Measurements from ENCODE around the gene KCNK1.

Gene KCNK1

DNA sequence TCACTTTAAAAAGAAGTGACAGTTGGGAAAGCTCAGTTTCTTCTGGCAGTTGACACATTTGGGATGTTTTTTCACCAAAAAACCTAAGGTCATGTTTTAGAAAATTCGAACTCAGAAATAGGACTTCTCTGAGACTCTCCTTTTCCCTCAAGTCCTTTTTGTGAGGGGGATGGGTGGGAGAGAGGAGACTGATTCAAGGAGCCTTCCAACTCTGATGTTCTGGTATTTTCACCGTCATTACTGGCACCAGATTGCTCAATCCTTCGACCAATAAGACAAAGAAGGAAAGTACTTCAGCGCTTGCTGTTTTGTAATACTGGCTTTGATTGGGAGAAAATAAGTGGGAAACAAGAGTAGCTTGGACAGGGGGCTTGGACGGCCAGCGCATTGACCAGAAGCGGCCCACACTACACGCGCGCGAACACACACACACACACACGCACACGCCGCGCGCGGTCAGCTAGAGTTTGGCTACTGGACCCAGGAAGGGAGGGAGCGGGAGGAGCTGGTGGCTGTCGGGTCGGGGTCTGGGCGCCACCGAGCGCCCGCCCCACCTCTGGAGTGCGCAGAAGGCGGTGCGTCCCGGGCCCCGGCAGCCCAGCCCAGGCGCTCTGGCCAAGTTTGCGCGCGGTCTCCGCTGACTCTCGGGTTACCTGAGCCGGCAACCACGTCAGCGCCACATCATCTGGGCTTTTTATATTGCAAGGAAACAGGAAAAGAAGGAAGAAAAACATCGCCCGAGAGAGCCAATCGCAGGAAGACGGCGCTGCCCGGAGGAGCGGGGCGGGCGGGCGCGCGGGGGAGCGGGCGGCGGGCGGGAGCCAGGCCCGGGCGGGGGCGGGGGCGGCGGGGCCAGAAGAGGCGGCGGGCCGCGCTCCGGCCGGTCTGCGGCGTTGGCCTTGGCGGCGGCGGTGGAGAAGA, at the start of gene KCNK1:
KCNK1 (plus strand) TSS at position 855 of the 921 bp plus-strand sequence; CDS start at position 921, 66 bp downstream.
- no peak for DNase-seq (ENCODE audit: low read depth)

DNA sequence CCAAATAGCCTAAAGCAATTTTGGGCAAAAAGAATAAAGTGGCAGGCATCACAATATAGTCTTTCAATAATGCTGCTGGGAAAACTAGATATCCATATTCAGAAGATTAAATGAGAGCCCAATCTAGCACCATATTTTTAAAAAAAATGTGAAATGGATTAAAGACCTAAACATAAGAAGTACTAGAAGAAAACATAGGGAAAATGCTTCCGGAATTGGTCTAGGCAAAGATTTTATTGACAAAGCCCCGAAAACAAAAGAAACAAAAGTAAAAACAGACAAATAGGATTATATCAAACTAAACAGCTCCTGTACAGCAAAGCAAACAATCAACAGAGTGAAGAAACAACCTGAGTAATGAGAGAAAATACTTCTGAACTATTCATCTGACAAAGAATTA, 48.6 kb upstream of the KCNK1 start:
- DNase-seq (ENCODE audit: low read depth) = no peak

DNA sequence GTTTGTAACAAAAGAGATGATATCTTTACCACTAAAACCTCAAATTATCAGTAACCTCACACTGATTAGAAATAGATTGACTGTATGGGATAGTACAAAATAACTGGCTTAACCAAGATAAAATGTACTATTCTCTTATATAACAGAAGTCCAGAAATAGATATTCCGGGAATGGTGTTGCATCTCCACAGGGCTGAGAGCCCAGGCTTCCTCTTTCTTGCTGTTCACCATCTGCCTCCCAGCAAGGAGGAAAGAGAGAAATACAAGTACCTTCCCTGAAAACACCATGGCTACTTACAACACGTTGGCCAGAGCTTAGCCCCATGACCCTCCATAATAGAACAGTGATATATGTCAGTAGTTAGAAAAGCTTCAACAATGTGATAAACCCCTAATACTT, 47.0 kb upstream of the KCNK1 start:
- no peak for DNase-seq (ENCODE audit: low read depth)

DNA sequence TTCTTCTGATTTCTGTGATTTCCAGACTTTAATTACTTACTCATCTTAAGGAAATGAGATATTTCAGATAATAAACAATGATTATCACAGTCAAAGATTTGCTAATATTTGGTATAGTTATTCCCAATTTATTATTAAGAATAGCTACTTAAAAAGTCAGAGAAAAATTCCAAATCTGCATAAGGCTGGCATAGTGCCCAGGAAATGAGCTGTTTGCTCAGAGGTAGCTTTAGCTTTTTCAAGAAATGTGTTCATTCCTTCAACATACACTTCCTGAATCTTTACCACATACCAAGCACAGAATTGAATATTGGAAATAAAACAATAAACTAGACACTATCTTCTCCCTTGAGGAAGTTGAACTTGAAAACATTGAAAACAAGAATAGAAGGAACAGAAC, 44.3 kb upstream of the KCNK1 start:
- no peak for DNase-seq (ENCODE audit: low read depth)

DNA sequence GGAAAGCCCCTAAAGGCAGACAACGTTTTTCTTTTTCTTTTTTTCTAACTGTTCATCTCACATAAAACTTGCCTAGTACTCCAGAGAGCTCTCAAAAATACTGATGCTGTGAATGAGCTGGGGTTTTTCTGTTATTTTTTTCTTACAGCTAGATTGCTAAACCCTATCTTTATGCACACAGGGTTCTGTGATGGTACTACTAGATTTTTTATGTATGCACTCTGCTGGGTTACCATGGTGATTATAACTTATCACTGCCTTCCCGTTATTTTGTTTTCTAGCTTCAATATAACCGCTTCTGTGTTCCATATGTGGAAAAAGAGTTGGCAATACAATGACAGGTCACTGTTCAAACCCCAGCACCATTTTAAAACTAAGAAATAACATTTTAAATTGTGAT, 43.7 kb upstream of the KCNK1 start:
- DNase-seq (ENCODE audit: low read depth) = no peak

DNA sequence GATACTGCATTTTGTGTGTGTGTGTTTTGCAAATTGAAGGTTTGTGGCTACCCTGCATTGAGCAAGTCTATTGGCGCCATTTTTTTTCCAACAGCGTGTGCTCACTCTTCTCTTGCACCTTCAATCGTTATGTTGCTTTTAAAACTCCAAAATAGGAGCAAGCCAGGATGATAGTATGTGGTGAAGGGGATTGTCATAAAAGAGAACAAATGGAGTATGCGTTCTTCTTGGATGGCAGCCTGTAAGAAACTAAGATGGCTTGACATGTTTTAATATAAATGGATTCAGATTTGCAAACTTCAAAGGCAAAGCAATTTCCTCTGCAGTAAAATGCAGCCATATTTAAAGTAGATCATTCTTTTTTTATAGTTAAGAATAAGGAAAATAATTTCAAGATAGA, 43.2 kb upstream of the KCNK1 start:
- DNase-seq (ENCODE audit: low read depth) = no peak

DNA sequence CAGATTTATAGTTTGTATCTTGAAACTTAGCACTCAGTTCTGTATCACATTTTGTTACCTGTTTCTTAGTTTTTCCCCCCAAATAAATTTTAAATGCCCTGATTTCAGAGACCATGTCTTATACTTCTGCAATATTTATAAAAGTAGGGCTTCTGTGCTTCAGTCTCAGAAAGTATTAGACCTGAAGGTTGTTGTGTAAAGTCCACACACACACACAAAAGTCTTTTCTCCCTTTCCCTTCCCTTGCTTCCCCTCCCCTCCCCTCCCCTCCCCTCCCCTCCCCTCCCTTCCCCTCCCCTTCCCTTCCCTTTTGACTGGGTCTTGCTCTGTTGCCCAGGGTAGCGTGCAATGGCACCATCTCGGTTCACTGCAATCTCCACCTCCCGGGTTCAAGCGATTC, 41.0 kb upstream of the KCNK1 start:
- DNase-seq (ENCODE audit: low read depth) = no peak

DNA sequence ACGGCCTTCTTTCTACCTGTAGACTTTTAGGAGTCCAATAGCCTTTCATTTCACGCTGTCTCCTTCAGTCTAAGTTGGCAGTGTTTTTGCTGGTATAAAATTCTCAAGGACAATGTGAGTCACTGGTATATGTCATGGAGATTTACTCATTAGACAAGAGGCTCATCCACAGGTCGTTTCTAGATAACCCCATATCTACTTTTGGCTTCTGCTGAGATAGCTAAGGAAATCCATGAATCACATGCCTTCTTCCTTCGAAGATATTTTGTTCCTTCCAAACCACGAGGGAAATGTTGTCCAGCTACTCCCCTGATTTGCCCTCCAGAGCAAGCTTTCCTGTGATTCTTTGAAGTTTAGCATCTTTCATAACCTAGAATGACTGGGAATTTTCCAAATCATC, 38.5 kb upstream of the KCNK1 start:
- DNase-seq (ENCODE audit: low read depth) = no peak

DNA sequence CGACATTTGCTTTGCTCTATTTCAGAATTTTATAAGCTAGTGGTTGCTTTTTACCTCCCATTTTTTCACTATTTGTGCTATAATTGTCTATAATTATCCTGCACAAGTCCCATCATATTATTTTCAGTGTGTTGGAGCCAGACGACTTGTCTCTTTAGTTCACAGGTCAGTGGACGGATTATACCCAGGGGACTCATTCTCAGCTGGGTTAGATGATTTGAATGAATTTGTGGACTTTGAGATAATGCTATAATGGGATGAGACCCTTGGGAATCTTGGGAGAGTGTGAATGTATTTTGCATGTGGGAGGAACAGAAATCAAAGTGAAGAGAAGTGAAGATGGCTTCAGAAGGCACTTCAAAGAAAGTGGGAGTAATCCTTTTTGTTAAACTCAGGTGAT, 31.5 kb upstream of the KCNK1 start:
- DNase-seq (ENCODE audit: low read depth) = no peak

DNA sequence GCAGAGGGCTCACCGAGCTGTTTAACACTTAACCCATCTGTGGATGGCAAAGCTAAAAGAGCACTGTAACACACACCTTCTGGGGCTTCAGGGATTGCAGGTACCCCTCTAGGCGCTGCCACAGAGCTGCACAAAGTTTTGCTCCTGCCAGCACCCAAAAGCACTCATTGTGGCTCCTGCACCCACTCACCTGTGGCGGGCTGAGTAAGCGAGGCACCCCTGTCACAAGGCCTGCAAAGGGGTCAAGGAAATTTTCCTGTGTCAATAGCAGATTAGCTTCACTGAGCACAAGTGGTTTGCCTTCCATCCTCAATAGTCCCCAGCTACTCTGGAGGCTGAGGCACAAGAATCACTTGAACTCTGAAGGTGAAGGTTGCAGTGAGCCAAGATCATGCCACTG, 29.5 kb upstream of the KCNK1 start:
- no peak for DNase-seq (ENCODE audit: low read depth)

DNA sequence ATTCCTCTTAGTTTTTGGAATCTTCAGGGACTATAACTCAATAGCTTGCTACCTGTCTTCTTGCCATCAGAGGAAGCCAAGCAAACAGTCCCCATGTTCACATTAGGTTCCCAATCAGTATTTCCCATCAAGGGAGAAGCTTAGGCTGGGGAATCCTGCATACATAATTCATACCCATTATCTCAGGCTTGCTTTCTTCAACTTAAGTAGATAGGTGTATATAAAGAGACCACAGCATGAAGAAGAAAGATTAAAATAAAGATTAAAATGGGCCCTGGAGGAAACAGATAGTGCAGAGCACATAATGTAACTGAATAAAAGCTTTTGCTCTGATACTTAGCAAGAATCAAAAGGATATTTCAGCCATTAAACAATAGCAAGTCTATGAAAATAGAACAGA, 29.0 kb upstream of the KCNK1 start:
- DNase-seq (ENCODE audit: low read depth) = no peak

DNA sequence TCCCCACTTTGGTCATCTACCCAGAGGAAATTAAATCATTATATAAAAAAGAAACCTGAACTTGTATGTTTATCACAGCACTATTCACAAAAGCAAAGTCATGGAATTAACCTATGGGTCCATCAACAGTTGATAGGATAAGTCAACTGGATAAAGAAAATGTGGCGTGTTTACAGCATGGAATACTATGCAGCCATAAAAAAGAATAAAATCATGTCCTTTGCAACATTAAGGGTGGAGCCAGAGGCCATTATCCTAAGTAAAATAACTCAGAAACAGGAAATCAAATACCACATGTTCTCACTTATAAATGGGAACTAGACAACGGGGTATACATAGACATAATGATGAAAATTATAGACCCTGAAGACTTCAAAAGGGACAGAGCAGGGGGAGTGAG, 27.6 kb upstream of the KCNK1 start:
- no peak for DNase-seq (ENCODE audit: low read depth)

DNA sequence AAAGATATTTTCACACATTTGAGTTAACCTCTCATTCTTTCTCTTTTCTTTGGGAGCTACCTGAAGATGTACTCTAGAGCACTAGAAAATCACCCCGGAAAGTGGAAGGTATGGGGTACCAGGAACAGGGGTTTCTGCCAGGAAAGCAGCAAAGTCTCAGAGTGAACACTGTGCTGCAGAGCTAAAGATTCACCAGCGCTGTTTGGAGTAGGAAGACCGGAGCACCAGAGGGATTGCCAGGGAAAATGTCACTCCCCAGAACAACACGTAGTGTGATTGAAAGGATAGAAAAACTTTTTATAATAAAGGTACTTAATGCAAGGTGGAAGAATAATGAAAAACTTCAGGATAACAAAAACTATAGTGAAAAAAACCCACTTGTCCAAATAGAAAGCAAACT, 26.7 kb upstream of the KCNK1 start:
- no peak for DNase-seq (ENCODE audit: low read depth)

DNA sequence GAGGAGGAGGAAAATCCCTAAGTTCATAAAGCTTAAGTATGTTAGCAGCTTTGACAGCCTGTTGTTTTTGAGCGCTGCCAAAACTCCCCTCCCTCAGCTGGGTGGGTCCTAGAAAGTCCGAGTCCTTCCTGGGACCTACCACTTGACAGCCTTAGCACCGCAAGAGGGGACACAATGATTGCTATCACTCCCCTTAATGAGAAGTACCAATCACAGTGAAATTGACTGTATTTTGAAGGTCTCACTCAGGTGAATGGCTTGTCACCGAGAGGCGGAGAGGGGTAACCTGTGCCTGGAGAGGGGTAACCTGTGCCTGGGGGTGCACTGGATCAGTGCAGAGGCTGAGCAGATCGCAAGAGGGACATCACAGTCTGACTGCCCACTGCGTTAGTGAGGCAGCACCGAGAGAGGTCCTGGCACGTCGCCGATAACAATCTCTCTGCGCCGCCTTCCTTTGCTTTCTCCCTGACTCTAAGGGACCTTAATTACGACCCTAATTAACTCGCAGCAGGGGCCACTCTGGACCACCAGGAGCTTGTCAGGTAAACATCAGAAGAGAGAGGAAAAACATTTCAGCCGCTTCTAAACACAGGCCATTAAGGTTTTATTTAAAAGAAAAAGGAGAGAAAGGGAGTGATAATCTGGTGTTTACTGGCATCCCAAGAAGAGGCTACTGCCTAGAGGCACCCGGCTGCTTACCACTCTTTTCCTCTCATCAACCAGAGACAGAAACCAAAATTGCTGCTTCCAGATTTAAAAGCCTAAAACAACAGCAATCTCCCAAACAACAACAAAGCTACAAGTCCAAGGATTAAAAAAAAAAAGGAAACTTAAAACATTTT, 25.7 kb upstream of the KCNK1 start:
- DNase-seq (ENCODE audit: low read depth) = no peak

DNA sequence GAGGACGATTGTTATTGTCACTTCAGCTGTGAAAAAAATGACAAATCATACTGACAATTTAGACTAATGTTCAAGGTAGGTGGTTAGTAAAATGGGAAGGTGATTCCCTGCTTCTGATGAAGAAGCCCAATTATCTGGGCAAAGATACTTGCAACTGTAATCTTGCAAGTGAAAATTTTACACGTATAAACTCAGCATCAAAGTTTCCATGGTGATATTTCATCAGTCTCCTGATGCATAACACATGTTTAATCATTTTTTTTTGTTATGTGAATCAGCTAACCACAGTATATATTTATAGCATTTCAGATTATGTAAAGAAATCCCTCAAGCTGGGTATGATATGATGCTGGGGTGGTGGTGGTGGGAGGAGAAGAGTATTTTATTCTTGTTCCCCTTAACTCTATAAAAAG, 16.4 kb upstream of the KCNK1 start:
- DNase-seq (ENCODE audit: low read depth) = no peak

DNA sequence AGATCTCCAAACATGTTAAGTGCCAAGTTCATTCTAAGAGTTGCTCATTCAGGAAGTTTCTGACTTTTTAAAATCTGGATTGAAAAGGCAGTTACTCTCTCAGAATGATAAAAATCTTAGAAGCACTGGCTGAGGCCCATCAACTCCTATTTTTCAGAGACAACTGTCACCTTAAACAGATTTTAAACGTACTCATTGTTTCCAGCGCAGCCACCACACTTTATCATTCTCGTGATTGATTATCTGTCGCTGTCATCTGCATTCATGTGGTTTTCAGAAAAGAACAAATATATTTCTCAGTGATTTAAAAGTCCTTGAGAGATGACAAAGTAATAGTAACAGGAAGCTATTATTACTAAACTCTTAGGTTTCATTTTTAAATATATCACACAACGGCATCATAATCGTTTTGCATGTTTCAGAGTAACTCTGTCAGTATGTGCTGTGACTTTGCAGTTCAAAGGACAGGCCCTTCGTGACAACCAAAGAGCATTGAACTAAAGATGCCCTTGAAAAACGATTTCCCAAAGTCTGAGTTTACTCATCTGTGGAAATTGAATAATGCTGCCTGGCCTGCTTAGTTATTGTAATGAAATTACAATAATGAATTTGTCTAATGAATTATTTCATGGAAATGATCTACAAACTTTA, 14.9 kb upstream of the KCNK1 start:
- DNase-seq (ENCODE audit: low read depth) = no peak

DNA sequence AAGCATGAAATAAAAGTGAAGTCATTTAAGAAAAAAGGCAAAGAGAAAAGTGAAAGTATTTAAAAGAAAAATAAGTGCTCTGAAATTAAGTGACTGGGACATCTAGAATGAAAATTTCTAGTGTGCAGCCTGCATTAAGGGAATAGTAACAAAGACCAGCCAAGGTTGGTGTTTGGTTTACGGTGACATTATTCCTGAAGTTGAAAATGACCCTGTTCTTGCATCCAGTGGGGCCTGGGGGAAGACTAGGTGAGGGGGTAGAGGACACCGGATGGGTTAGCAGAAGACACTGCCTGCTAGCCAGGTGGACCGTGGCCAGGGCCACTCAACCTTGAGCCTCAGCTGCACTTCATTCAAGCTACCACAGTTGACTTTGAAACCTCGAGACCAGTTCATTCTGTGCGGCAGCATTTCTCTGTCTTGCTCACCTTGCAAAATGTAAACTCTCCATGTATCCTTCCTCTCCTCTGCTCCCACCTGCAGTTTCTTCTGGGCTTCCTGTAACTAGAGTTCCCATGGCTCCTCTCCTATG, 14.3 kb upstream of the KCNK1 start:
- no peak for DNase-seq (ENCODE audit: low read depth)

DNA sequence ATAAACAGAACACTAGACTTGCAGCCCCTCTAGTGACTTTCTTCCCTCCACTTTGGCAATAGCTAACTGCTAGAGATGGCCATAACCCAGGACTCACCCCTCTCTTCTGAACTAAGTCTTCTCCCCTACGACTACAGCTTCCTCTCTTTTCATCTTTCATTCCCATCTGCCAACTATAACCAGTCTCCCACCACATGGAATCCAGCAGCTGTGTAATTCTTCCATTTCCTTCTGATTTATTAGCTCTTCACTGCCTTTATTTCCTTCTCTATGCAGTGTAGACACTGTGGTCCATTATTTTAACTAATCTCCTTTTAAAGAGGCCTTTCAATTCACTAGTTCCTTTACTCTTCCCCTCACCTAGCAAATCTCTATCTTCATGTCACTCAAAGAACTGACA, 13.4 kb upstream of the KCNK1 start:
- DNase-seq (ENCODE audit: low read depth) = no peak

DNA sequence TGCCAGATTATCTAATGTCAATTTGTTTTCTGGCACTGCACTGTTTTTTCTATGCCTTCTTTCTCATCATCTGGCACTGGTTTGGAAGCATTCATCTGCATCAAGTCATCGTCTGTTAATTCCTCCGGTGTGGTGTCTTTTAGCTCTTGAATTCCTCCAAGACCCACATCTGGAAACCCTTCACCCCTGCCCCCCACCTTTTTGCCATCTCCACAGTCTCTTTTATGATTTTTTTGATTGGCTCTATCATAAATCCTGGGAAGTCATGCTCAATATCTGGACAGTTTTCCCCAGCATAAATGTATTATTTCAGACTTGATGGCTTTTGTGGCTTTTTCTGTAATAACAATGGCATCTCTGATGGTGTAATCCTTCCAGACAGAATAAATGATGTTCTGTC, 10.4 kb upstream of the KCNK1 start:
- DNase-seq (ENCODE audit: low read depth) = no peak

DNA sequence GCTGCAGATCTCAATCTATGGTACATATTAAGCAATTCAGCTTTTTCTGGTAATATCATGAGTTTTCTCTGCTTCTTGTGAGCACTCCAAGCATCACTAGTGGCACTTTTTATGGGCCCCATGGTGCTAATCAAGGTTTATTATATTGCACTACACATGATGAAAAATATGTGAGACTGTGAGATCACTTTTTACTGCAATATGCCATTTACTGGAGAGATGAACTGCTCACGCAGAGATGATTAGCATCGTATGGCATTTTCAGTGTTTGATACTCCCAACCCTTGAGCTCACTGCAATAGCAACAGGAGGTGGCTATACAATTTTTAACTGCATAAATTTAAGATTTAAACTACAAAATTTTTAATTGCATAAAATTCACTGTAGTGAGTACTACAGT, 8.7 kb upstream of the KCNK1 start:
- no peak for DNase-seq (ENCODE audit: low read depth)

DNA sequence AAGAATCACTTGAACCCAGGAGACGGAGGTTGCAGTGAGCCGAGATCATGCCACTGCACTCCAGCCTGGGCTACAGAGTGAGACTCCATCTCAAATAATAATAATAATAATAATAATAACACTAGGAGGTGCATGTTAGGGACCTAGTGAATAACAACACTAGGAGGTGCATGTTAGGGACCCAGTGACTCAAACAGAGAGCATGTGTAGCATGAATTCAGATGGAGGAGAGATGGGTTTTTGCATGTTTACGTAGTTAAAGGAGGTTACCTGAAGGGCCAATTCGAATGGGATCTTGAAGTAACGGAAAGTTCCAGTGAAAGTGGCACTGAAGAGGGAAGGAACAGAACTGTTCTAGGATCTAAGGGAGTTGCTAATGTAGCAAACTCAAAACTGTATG, 7.1 kb upstream of the KCNK1 start:
- DNase-seq (ENCODE audit: low read depth) = no peak
